T47D (cell line): ENCODE data around the gene PPP1R15A.
"Not testable (repeated sequence)": the region's sequence is repeated elsewhere in the genome, so short reads cannot be mapped to it uniquely, and the experiment has no call there.

ENCODE experiments used
- DNase-seq, 2 experiments: peaks; one replicate each; pipeline versions ENCODE4 v3.0.0 to v3.0.0-alpha.2; 2011 to 2012; ENCODE audit warnings: low read depth in 1 of 2, low spot score in 1 of 2
- JUND ChIP-seq: IDR thresholded peaks from 2 replicates; pipeline ENCODE4 v1.6.1; 2012; ENCODE audit warnings: low read depth
- in situ Hi-C: cut with HindIII; loops from 2 replicates; pipeline ENCODE4 v1.10.0; 2016; ENCODE audit warnings: low sequenced_read_pairs, low pct_unique_long_range_greater_than_20kb

The PPP1R15A gene

DNA sequence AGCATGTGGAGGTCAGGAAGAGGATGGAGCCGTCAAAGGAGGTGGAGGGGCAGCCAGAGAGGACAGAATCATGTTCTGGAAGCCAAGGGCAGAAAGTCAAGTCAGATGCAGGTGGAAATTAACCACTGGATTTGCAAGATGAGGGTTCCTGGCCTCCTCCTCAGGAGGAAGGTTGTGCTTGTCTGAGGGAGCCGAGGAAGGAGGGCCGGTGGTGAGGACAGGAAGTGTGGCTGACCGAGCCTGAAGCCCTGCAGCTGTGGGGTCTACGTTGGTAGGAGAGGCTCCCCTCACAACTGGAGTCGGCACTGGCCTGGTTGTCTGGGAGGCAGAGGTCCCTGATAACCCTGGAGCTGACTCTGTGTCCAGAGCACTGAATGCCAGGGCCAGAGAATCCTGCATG, 45.9 kb downstream of the PPP1R15A start:
- in situ Hi-C loops, result no loop called here
- no peak for TF ChIP-seq JUND
- no peak for DNase-seq

DNA sequence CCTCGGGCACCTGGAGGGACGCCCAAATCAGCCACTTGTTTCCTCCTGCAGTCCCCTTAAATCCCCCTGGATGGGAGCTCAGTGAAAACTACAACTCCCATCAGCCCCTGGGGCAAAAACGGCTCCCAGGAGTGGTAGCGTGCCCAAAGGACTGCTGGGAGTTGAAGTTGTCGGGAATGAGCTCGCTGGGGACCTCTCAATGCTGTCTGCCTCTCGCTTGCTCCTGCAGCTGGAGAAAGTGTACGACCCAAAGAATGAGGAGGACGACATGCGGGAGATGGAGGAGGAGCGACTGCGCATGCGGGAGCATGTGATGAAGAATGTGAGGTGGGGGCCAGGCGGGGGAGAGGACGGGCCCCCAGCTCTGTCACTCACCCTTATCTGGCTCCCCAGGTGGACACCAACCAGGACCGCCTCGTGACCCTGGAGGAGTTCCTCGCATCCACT, 46.6 kb downstream of the PPP1R15A start:
- in situ Hi-C loops, result no loop called here
- no peak for TF ChIP-seq JUND
- peak in 1 of 2 experiments; percentile 23 for DNase-seq

DNA sequence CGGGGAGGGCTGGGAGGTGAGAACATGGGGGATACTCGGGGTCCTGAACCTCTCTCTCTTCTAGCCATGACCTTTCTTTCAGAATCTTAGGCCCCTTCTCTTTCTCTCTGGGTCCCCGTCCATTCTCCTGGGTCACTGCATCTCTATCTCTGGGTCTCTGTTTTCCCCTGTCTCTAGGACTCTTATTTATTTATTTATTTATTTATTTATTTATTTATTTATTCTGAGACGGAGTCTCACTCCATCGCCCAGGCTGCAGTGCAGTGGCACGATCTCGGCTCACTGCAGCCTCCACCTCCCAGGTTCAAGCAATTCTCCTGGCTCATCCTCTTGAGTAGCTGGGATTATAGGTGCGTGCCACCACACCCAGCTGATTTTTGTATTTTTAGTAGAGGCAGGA, 47.0 kb downstream of the PPP1R15A start:
- in situ Hi-C loops, DNase-seq: not testable (repeated sequence)

DNA sequence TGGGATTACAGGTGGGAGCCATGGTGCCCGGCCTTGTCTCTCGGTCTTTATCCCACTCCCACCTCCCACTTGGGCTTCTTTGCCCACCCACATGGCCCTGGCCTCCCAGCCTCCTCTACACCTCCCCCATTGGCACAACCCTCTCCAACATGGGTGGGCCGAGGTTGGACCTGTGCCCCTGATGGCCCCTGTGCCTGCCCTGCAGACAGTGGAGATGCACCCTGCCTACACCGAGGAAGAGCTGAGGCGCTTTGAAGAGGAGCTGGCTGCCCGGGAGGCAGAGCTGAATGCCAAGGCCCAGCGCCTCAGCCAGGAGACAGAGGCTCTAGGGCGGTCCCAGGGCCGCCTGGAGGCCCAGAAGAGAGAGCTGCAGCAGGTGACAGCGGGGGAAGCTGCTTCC, 48.7 kb downstream of the PPP1R15A start:
- in situ Hi-C loops, result no loop called here
- no peak for TF ChIP-seq JUND
- no peak for DNase-seq

DNA sequence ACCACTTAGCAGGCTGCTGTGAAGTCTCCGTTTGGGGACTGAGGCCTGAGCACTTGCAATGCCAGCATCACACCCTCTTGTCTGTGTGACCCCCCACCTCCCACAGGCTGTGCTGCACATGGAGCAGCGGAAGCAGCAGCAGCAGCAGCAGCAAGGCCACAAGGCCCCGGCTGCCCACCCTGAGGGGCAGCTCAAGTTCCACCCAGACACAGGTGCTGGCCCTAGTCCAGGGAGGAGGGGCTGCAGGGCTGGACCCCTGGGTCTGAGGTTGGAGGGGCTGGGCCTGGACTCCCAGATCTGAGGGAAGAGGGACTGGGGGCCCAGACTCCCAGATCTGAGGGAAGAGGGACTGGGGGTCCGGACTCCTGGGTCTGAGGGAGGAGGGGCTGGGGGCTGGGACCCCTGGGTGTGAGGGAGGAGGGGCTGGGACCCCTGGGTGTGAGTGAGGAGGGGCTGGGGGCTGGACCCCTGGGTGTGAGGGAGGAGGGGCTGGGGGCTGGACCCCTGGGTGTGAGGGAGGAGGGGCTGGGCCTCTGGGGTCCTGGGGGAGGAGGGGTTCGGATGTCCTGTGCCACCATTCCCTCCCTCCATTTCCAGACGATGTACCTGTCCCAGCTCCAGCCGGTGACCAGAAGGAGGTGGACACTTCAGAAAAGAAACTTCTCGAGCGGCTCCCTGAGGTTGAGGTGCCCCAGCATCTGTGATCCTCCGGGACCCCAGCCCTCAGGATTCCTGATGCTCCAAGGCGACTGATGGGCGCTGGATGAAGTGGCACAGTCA, 49.7 kb downstream of the PPP1R15A start:
- in situ Hi-C loops, result no loop called here
- TF ChIP-seq JUND, result no peak
- no peak for DNase-seq

DNA sequence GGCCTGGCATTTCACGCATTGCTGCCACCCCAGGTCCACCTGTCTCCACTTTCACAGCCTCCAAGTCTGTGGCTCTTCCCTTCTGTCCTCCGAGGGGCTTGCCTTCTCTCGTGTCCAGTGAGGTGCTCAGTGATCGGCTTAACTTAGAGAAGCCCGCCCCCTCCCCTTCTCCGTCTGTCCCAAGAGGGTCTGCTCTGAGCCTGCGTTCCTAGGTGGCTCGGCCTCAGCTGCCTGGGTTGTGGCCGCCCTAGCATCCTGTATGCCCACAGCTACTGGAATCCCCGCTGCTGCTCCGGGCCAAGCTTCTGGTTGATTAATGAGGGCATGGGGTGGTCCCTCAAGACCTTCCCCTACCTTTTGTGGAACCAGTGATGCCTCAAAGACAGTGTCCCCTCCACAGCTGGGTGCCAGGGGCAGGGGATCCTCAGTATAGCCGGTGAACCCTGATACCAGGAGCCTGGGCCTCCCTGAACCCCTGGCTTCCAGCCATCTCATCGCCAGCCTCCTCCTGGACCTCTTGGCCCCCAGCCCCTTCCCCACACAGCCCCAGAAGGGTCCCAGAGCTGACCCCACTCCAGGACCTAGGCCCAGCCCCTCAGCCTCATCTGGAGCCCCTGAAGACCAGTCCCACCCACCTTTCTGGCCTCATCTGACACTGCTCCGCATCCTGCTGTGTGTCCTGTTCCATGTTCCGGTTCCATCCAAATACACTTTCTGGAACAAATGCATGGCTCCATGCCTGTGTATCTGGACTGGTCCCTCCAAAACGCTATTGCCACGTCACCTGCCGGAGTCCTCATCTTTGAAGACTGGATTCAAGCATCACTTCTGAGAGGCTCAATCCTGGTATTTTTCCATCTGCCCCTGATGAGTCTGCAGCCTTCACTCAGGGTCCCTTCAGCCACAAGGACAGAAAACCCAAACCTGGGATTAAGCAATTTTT, 50.6 kb downstream of the PPP1R15A start:
- no peak for DNase-seq
- TF ChIP-seq JUND, result no peak
- in situ Hi-C loops, result no loop called here

DNA sequence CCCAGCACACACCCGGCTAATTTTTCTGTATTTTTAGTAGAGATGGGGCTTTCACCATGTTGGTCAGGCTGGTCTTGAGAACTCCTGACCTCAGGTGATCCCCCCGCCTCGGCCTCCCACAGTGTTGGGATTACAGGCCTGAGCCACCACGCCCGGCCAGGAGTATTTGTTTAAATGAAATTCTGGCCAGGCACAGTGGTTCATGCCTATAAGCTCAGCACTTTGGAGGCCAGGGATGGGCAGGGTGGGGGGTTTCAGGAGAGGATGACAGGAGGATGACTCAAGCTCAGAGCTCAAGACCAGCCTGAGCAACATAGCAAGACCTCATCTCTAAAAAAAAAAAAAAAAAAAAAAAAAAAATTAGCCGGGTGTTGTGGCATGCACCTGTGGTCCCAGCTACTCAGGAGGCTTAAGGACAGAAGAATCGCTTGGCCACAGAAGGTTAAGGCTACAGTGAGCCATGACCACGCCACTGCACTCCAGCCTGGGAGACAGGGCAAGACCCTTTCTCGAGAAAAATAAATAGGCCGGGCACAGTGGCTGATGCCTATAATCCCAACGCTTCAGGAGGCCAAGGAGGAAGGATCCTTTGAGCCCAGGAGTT, 53.1 kb downstream of the PPP1R15A start:
- no peak for TF ChIP-seq JUND
- in situ Hi-C loops, result no loop called here
- no peak for DNase-seq
